ENCODE measurements around the gene HCRTR1. TPM values are rescaled to one million over a fixed set of nuclear protein-coding genes. Genes with fewer than 3 reads are reported as not detected.
A peak's percentile ranks its signal among the peaks of the same experiment; 100 is the strongest.

HCRTR1 gene
- total and polyA plus RNA-seq, 2 of the 8 experiments (the other 6 are each of a cell fraction or from before 2014, with no cell fraction given): 0.35 to 0.39 TPM

DNA sequence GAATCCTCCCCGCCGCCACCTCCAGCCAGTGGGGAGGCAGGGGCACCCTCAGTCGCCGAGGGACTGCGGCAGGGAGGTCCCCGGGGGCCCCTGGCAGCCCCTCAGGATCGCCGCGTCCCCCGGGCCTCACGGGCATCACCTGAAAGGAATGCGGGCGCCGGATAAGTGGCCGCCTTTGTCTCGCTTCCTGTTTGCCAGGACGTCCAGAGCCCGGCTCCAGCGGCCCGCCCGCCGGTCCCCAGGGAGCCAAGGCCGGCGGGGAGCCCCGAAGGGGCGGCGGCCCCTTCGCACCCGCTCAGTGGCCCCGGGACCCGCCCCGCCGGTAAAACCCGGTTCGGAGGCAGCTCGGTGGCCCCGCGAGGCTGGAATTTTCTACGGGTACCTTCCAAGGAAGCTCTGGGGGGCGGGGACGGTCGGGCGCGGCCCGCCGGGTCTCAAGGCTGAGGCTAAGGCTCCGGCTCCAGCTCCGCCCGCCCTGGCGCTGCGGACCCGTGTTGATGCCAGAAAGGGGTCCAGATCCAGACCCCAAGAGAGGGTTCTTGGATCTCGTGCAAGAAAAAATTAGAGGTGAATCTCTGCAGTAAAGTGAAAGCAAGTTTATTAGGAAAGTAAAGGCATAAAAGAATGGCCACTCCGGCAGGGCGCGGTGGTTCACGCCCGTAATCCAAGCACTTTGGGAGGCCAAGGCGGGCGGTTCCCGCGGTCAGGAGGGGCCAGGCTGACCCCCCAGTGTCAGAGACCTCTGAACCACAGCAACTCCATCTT, 28.6 kb upstream of the HCRTR1 start:
- CTCF ChIA-PET (ENCODE audit: partially characterized antibody): interaction anchor here (0.9 to 4.2 kb wide), 8 partner anchors 8 to 50 kb away, joined by 3 to 43 read pairs (median 3); no protein-coding TSS in a partner anchor
- TF ChIP-seq TCF12 (IDR thresholded peaks at IDR 0.05; ENCODE audit: low read depth, low read length) (no peak), EZH2 (IDR thresholded peaks at IDR 0.05; ENCODE audit: low read depth, low read length, severe bottlenecking) (no peak), SUZ12 (IDR thresholded peaks at IDR 0.05; ENCODE audit: low read length) (no peak), HDAC6 (IDR thresholded peaks at IDR 0.05; ENCODE audit: low read depth, low read length) (no peak), PHF8 (conservative IDR thresholded peaks at IDR 0.05; ENCODE audit: low read depth, low read length) (peak; percentile 56; the same call in 1 of the 2 replicates), BRCA1 (IDR thresholded peaks at IDR 0.05; ENCODE audit: low read depth, low read length) (no peak), BACH1 (IDR thresholded peaks at IDR 0.05; ENCODE audit: low read length) (no peak), CHD1 (IDR thresholded peaks at IDR 0.05; ENCODE audit: low read depth, low read length) (no peak), MAX (IDR thresholded peaks at IDR 0.05) (no peak), CTBP2 (IDR thresholded peaks at IDR 0.05; ENCODE audit: borderline replicate concordance, insufficient read depth, insufficient read length, low read length) (peak; percentile 31)
- TF ChIP-seq, protein P1, sequence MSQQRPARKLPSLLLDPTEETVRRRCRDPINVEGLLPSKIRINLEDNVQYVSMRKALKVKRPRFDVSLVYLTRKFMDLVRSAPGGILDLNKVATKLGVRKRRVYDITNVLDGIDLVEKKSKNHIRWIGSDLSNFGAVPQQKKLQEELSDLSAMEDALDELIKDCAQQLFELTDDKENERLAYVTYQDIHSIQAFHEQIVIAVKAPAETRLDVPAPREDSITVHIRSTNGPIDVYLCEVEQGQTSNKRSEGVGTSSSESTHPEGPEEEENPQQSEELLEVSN (IDR thresholded peaks at IDR 0.05): no peak

More for the DNA sequence above, 28.6 kb upstream of the HCRTR1 start:
- Histone ChIP-seq H3K56ac (replicated peaks; ENCODE audit: insufficient read length, low read depth, low read length) (no peak overlapping the region), H3K4ac (replicated peaks; ENCODE audit: insufficient read length, low read depth, low read length) (no peak overlapping the region), H3K18ac (ENCODE audit: extremely low read depth, low read length) (peak overlapping the region; percentile 71), H3K4me1 (replicated peaks in 1 of 4; ENCODE audit: control insufficient read depth in 3 of 4, insufficient read depth in 4 of 4, low read length in 3 of 4) (peaks cover 2 to 9% (median 8%) of the 10 kb centered on the region in 4 experiments), H4K5ac (ENCODE audit: insufficient read length, low read depth, low read length) (no peak overlapping the region), H3K9me3 (ENCODE audit: insufficient read depth in 2 of 2, low read depth in 1 of 2, low read length in 1 of 2) (no peaks in the 10 kb centered on the region), H2BK12ac (ENCODE audit: low read depth, low read length) (no peak overlapping the region), H4K20me1 (replicated peaks in 1 of 2; ENCODE audit: control insufficient read depth in 1 of 2, insufficient read depth in 2 of 2, low read length in 2 of 2) (no peaks in the 10 kb centered on the region), H4K8ac (ENCODE audit: extremely low read depth, insufficient read depth, low read length) (peak overlapping the region; percentile 88), H2BK5ac (ENCODE audit: low read depth, low read length) (no peak overlapping the region), H3K79me2 (ENCODE audit: control insufficient read depth in 1 of 2, insufficient read depth in 2 of 2, low read length in 2 of 2) (no peaks in the 10 kb centered on the region), H3K4me2 (ENCODE audit: insufficient read depth in 1 of 2, low read depth in 2 of 2, low read length in 2 of 2) (peak overlapping the region; percentile 52 to 60; a peak in 3 of 4 replicates), H2BK120ac (replicated peaks; ENCODE audit: low read depth, low read length) (no peak overlapping the region), H2AK5ac (ENCODE audit: low read depth, low read length) (no peak overlapping the region), H2AFZ (ENCODE audit: low read length) (no peak overlapping the region), H2BK20ac (ENCODE audit: low read length) (no peak overlapping the region), H3K23ac (ENCODE audit: insufficient read length) (no peak overlapping the region), H3K23me2 (ENCODE audit: low read depth, low read length) (no peaks in the 10 kb centered on the region; the same call in 1 of the 2 replicates), H3K36me3 (ENCODE audit: control insufficient read depth in 2 of 4, insufficient read depth in 4 of 4, low read length in 3 of 4) (no peaks in the 10 kb centered on the region), H4K91ac (replicated peaks; ENCODE audit: insufficient read length, low read length) (peak overlapping the region; percentile 8), H3K27me3 (replicated peaks in 1 of 4; ENCODE audit: control insufficient read depth in 3 of 4, extremely low read depth in 1 of 4, insufficient read depth in 3 of 4, low read length in 3 of 4) (peaks cover 0 to 12% (median 5%) of the 10 kb centered on the region in 4 experiments; a peak in 4 of 7 replicates), H3K27ac (ENCODE audit: low read depth, low read length) (no peak overlapping the region), H3K14ac (ENCODE audit: insufficient read length) (no peak overlapping the region), H2BK15ac (ENCODE audit: low read length) (no peak overlapping the region), H3K4me3 (ENCODE audit: extremely low read depth in 1 of 4, insufficient read depth in 2 of 4, low read depth in 3 of 4, low read length in 4 of 4) (peak overlapping the region; percentile 31 to 62 (median 36)), H3K79me1 (ENCODE audit: low read depth, low read length) (no peaks in the 10 kb centered on the region), H3K9ac (replicated peaks in 1 of 4; ENCODE audit: extremely low read depth in 1 of 4, low read depth in 3 of 4, low read length in 3 of 4) (no peak overlapping the region)
- WGBS, 2 experiments (ENCODE audit: extremely low coverage in 1 of 2, insufficient coverage in 1 of 2, insufficient read length in 1 of 2, insufficient replicate concordance in 2 of 2, low coverage in 1 of 2, low lambda C conversion rate in 2 of 2, missing lambda C conversion rate in 1 of 2): 25% methylated on average over 35 of the region's 62 CpGs; no CpG with 5 or more reads in 1 of the 2 experiments
- peak in 1 of 2 experiments; percentile 80 for DNase-seq (ENCODE audit: low read depth in 1 of 2, low spot score in 2 of 2)
- POLR2A ChIA-PET (ENCODE audit: partially characterized antibody): interaction anchor here (0.8 to 1.4 kb wide), 2 partner anchors 10 to 26 kb away, joined by 3 to 7 read pairs; no protein-coding TSS in a partner anchor
- FAIRE-seq: no peak
